GM21825 (cell line): Measurements from ENCODE around the gene DCAF7.

Experiments used
- ATAC-seq: cut with Tn5 transposase; IDR thresholded peaks from one replicate; pipeline ENCODE4 v1.9.1; 2021; ENCODE audit warnings: mild to moderate bottlenecking, moderate library complexity; ENCODE audit not compliant: unreplicated experiment

The DCAF7 gene

GRCh38 chr17:63579633-63580032 is 29.4 kb downstream of the DCAF7 start:
- no peak for ATAC-seq

GRCh38 chr17:63587770-63588169 is 37.5 kb downstream of the DCAF7 start:
- no peak for ATAC-seq

- no peak for ATAC-seq
Measured at GRCh38 chr17:63588797-63589196, 38.5 kb downstream of the DCAF7 start.

GRCh38 chr17:63589646-63590045 is 39.4 kb downstream of the DCAF7 start:
- ATAC-seq, result no peak

- ATAC-seq, result no peak
Measured at GRCh38 chr17:63592797-63593196, 42.5 kb downstream of the DCAF7 start.

- no peak for ATAC-seq
Measured at GRCh38 chr17:63595132-63595531, 44.9 kb downstream of the DCAF7 start.

- ATAC-seq, result no peak
Measured at GRCh38 chr17:63596856-63597586, 46.7 kb downstream of the DCAF7 start.

- ATAC-seq, result no peak
Measured at GRCh38 chr17:63598281-63598680, 48.0 kb downstream of the DCAF7 start.

GRCh38 chr17:63600569-63601438 is 50.5 kb downstream of the DCAF7 start, which contains the start of gene TACO1:
Gene TACO1 (plus strand): TSS chr17:63600895. CDS start chr17:63601084, 189 bp downstream.
- peak; percentile 86 for ATAC-seq

GRCh38 chr17:63601439-63602371 is 51.4 kb downstream of the DCAF7 start:
- no peak for ATAC-seq

- no peak for ATAC-seq
Measured at GRCh38 chr17:63609816-63610573, 59.7 kb downstream of the DCAF7 start.

GRCh38 chr17:63610854-63611253 is 60.6 kb downstream of the DCAF7 start:
- ATAC-seq, result no peak

- ATAC-seq, result no peak
Measured at GRCh38 chr17:63611354-63611753, 61.1 kb downstream of the DCAF7 start.

- no peak for ATAC-seq
Measured at GRCh38 chr17:63613663-63614062, 63.4 kb downstream of the DCAF7 start.

GRCh38 chr17:63621229-63621683 is 71.0 kb downstream of the DCAF7 start:
- no peak for ATAC-seq

- peak; percentile 92 for ATAC-seq
Measured at GRCh38 chr17:63621684-63622573, 71.7 kb downstream of the DCAF7 start, which contains the start of gene MAP3K3. Gene MAP3K3 (plus strand): TSS chr17:63622417. CDS start chr17:63622760, 343 bp downstream.

GRCh38 chr17:63622574-63623390 is 72.5 kb downstream of the DCAF7 start:
- peak; percentile 31 for ATAC-seq
